ENCODE measurements around the gene PRKCE. TPM values are rescaled to one million over a fixed set of nuclear protein-coding genes. Genes with fewer than 3 reads are reported as not detected.

Gene PRKCE
- total RNA-seq, 2 experiments from 2014 or later: 24.9 to 26.2 TPM

DNA sequence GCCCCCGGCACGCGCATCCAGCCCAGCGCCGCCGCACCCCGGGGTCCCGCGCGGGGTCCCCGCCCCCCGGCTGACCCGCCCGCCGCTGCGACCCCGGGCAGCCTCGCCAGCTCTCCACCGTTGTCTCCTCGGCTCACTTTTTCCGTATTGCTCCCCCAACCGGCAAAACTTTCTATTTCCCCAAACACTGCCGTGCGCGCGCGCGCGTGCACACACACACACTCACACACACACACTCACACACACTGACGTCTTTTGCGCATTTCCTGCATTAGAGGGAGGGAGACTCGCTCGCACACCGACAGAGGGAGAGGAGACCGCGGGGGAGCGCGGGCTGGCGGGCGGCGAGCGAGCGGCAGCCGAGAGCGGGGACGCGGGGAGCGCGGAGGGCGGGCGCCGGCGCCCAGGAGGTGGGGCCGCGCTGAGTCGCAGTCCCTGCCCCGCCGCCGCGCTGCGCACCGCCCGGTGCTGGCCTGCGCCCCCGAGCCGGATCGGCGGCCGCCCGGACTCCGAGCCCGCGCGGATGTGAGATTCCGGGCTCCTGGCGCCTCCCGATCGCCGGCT is 542 bp upstream of the PRKCE start:
- Mint-ChIP-seq H3K9me3 (no peaks in the 10 kb centered on the region), H3K4me1 (ENCODE audit: low read depth) (peaks cover 37% of the 10 kb centered on the region), H3K27me3 (peaks cover 5% of the 10 kb centered on the region), H3K4me3 (peak overlapping the region; percentile 95), H3K36me3 (ENCODE audit: low read depth) (peaks cover 22% of the 10 kb centered on the region), H3K27ac (peak overlapping the region; percentile 88)
- peak overlapping the region; percentile 97 for H3K4me3 ChIP-seq (ENCODE audit: low read length)
- H3K27ac ChIP-seq (ENCODE audit: low read depth in 1 of 2, low read length in 2 of 2): peak overlapping the region; percentile 58 to 62
- peak; percentile 91 to 98 (median 94) for DNase-seq
- H3K27me3 ChIP-seq (ENCODE audit: control insufficient read depth in 1 of 2, insufficient read depth in 2 of 2, low read length in 2 of 2): no peaks in the 10 kb centered on the region
- peaks cover 21% of the 10 kb centered on the region for H3K4me1 ChIP-seq (ENCODE audit: insufficient read depth, low read length)
- TF ChIP-seq, protein P1, sequence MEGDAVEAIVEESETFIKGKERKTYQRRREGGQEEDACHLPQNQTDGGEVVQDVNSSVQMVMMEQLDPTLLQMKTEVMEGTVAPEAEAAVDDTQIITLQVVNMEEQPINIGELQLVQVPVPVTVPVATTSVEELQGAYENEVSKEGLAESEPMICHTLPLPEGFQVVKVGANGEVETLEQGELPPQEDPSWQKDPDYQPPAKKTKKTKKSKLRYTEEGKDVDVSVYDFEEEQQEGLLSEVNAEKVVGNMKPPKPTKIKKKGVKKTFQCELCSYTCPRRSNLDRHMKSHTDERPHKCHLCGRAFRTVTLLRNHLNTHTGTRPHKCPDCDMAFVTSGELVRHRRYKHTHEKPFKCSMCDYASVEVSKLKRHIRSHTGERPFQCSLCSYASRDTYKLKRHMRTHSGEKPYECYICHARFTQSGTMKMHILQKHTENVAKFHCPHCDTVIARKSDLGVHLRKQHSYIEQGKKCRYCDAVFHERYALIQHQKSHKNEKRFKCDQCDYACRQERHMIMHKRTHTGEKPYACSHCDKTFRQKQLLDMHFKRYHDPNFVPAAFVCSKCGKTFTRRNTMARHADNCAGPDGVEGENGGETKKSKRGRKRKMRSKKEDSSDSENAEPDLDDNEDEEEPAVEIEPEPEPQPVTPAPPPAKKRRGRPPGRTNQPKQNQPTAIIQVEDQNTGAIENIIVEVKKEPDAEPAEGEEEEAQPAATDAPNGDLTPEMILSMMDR (IDR thresholded peaks at IDR 0.05): peak; percentile 33
- ATAC-seq (ENCODE audit: poor library complexity): peak; percentile 89
- ChIA-PET CTCF (interaction anchor here (1.0 to 1.5 kb wide), 4 partner anchors 9 to 127 kb away, joined by 3 to 6 read pairs (median 4); no protein-coding TSS in a partner anchor), POLR2A (interaction anchor here (0.6 to 3.3 kb wide), 11 partner anchors 14 to 1289 kb away, joined by 3 to 20 read pairs (median 4); partner anchors contain the start of genes CAMKMT, PREPL and SRBD1)
- H3K9me3 ChIP-seq (ENCODE audit: control insufficient read depth in 1 of 2, insufficient read depth in 1 of 2, low read length in 2 of 2): no peaks in the 10 kb centered on the region
- intact Hi-C loops (cut with DNase I, micrococcal nuclease): loop anchor here (5.0 kb wide), 2 partner anchors 84 to 886 kb away; no protein-coding TSS in a partner anchor
- H3K36me3 ChIP-seq (ENCODE audit: insufficient read depth, low read length): no peaks in the 10 kb centered on the region

DNA sequence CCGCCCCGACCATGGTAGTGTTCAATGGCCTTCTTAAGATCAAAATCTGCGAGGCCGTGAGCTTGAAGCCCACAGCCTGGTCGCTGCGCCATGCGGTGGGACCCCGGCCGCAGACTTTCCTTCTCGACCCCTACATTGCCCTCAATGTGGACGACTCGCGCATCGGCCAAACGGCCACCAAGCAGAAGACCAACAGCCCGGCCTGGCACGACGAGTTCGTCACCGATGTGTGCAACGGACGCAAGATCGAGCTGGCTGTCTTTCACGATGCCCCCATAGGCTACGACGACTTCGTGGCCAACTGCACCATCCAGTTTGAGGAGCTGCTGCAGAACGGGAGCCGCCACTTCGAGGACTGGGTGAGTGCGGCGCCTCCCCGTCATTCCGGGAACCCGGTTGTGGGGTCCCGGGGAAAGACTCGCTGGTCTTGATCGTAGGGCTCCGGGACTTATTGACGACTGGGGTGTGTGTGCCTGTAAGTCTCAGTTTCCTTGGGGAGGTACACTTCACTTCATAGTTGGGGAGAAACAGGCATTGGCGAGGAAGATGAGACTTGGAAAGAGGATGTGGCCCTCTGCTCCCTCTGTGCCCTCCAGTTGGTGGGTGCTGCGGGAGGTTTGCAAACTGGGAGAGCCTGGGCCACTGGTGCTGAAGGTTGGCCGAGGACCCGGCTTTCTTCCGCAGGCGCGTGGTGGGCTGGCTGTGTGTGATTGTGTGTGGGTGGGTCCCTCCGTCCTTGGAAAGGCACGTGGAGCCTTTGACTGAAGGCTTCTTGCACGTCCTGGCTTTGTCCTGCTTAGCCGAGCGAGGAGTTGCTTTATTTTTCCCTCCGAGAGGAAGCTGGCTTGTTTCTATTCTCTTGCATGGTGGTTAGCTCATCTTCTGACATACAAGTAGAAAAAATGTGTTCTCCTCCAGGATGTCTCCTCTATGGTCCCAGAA is 886 bp downstream of the PRKCE start:
- CTCF ChIA-PET: interaction anchor here (0.6 to 0.9 kb wide), 2 partner anchors 126 to 249 kb away, joined by 3 read pairs; no protein-coding TSS in a partner anchor
- H3K9me3 Mint-ChIP-seq: no peaks in the 10 kb centered on the region

More for the DNA sequence above, 886 bp downstream of the PRKCE start:
- Histone ChIP-seq H3K27ac (ENCODE audit: low read depth in 1 of 2, low read length in 2 of 2) (no peak overlapping the region), H3K4me1 (ENCODE audit: insufficient read depth, low read length) (peaks cover 21% of the 10 kb centered on the region), H3K27me3 (ENCODE audit: control insufficient read depth in 1 of 2, insufficient read depth in 2 of 2, low read length in 2 of 2) (no peaks in the 10 kb centered on the region), H3K9me3 (ENCODE audit: control insufficient read depth in 1 of 2, insufficient read depth in 1 of 2, low read length in 2 of 2) (no peaks in the 10 kb centered on the region), H3K4me3 (ENCODE audit: low read length) (peak overlapping the region; percentile 80), H3K36me3 (ENCODE audit: insufficient read depth, low read length) (no peaks in the 10 kb centered on the region)
- TF ChIP-seq, protein P1 (IDR thresholded peaks at IDR 0.05): no peak
- Mint-ChIP-seq H3K27ac (peak overlapping the region; percentile 82), H3K4me1 (ENCODE audit: low read depth) (peaks cover 37% of the 10 kb centered on the region), H3K27me3 (peaks cover 5% of the 10 kb centered on the region), H3K36me3 (ENCODE audit: low read depth) (peaks cover 22% of the 10 kb centered on the region), H3K4me3 (peak overlapping the region; percentile 97)
- POLR2A ChIA-PET: interaction anchor here (1.4 to 3.3 kb wide), 4 partner anchors 10 to 127 kb away, joined by 3 to 20 read pairs (median 13); partner anchors contain the start of gene SRBD1
- ATAC-seq (ENCODE audit: poor library complexity) (no peak), DNase-seq (peak in 13 of 14 experiments; percentile 1 to 49 (median 20))
- intact Hi-C loops (cut with DNase I, micrococcal nuclease): loop anchor here (5.0 kb wide), 2 partner anchors 85 to 885 kb away; no protein-coding TSS in a partner anchor
